Epithelial cell of prostate (primary cell): ENCODE data around the gene CA11.
A peak's percentile ranks its signal among the peaks of the same experiment; 100 is the strongest.

Experiments
- DNase-seq: peaks from one replicate; pipeline ENCODE4 v3.0.0-alpha.2; 2011; ENCODE audit warnings: low read depth, low spot score
- H3K27ac ChIP-seq: fragments of 450-650 bp; 2 replicates; pipeline ENCODE4 v1.5.1; 2017; ENCODE audit warnings: mild to moderate bottlenecking

Gene CA11

DNA sequence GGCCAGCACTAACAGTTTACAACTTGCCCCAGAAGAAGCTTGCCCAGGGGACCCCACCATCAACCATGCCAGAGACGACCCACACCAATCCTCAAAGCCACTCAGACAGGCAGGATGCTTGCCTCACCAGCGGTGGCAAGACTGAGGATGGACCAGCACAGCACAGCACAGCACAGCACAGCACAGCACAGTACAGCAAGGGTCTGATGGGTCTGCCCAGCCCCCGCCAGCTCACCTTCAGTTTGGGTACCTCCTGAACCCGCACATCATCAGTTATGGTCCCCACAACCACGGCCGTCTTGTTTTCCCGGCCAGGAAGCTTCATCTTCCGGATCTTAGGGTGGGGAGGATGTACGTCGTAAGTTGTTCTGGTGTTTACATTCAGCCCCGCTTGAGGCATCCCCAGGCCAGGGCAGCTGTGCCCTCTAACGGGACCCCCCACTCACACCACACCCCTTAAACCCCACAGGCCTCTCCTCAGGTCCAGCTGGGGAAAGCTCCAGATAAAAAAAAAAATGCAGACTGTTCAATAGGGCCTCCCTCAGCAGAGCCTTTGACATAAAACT lies 29.4 kb downstream of the CA11 start:
- DNase-seq: no peak
- peak overlapping the region; percentile 85 for H3K27ac ChIP-seq

DNA sequence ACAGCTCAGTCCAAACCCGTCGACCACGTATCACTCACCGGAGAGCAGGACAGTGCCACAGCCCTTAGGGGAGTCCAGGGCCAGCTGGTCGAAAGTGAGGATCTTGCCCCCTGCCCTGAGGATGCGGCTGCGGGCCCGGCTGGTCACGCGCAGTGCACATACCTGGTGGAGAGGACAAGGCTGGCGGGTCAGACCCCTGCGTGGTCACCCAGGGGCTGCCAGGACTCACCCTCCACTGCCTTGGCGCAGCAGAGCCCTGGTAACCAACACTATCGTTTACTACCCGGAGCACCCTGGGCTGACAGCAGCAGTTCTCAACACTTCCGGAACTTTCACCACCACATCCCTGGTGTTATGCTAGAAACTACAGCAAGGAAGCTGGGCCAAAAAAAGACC lies 29.9 kb downstream of the CA11 start:
- H3K27ac ChIP-seq: peak overlapping the region; percentile 85
- DNase-seq: no peak

DNA sequence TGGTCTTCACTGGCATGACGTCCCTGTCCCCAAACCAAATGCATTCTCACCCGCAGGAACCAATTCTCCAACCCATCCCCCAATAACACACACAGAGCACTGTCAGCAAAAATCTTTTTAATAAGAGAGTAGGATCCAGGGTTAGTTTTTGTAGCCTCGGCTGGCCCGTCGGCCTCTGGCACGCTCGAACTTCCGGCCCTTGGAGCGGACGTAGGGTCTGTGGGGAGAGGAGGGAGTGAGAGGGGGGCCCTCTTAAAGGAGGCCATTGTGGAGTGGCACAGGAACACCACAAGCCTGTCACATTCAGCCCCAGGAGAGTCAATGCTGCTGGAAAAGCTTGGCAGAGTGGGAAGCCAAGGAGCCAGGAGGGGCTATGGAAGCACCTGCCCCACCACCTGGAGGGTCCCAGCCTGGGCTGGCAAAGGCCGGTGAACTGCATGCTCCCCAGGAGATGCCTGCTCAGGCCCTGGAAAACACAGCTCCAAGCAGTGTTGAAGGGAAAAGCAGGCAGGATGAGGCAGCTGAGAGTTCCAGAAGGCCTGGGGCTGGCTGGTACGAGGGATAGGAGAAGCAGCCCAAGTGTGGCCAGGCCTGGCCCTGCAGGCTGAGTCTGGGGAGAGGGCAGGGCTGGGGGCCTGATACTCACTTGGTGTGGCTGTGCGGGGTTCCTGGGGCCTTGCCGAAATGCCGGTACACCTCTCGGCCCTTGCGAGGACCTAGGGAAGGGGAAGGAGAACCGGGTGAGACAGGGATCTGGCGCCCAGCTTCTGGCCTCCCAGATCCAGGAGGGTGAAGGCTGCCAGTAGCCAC lies 30.6 kb downstream of the CA11 start:
- no peak for DNase-seq
- peak overlapping the region; percentile 85 for H3K27ac ChIP-seq

DNA sequence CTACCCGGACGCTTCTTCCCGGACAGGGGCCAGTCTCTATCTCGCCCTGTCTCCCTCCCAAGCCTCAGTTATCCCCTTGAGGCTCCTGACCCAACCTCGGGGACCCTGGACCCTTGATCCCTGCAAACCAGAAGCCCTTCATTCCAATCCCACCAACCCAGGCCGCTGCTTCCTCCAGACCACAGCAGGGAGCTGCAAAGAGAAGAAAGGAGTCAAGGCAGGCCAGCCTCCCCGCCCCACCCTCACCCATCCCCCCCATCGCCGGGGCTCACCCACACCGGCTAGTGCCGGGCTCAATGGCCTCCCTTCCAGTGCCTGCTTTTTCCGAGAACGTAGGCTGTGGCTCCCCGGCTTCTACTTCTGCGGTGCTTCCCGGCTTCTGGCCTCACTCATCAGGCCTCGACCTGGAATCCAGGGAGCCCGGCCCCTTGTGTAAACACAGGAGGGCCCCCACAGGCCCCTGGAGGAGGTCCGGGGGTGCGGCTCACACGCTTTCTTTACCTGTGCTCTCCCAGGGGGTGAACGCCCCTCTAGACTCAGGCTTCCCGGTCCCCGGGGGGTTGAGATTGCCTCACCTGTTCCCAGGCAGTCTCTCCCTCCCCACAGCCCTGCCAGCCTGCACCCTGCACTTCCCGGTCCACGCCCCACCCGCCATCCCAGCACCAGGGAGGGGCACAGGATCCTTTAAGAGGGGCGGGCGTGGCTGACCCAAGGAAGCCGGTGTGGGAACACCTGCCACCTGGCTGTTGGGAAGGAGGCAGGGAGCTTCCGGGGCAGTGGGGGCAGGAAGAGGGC lies 31.4 kb downstream of the CA11 start, which contains the start of gene FAM83E:
Gene FAM83E (minus strand): TSS at position 641 of the 795 bp plus-strand sequence. CDS start 1,704 bp downstream, outside the sequence.
- DNase-seq: no peak
- H3K27ac ChIP-seq: peak within 1 kb of the TSS; percentile 85

DNA sequence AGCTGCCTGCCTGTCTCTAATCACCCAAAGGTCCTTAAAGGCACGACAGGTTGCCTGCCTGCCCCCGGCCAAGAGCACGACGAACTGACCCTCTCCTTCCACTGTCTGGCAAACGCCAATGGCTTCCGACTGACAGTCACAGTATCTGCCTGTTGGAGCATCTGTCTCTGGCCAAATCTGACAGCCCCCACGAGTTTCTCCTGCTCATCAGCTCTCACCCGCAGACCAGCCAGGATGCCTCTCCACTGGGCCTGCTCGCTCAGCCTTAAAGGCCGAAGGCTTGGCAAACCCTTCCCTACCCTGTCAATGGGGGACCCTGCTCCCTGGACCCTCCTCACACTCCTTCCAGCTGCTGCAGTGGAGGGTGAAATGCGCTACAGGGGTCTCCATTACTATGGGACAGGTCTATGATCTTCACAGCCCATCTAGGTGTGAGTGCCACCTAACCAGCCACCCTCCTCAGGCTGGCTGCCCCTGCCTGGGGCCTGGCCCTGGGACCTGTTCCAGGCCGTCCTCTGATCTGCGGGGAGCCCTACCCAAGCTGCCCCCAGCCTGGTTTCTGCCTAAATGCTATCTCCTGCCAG lies 32.0 kb downstream of the CA11 start:
- peak overlapping the region; percentile 85 for H3K27ac ChIP-seq

DNA sequence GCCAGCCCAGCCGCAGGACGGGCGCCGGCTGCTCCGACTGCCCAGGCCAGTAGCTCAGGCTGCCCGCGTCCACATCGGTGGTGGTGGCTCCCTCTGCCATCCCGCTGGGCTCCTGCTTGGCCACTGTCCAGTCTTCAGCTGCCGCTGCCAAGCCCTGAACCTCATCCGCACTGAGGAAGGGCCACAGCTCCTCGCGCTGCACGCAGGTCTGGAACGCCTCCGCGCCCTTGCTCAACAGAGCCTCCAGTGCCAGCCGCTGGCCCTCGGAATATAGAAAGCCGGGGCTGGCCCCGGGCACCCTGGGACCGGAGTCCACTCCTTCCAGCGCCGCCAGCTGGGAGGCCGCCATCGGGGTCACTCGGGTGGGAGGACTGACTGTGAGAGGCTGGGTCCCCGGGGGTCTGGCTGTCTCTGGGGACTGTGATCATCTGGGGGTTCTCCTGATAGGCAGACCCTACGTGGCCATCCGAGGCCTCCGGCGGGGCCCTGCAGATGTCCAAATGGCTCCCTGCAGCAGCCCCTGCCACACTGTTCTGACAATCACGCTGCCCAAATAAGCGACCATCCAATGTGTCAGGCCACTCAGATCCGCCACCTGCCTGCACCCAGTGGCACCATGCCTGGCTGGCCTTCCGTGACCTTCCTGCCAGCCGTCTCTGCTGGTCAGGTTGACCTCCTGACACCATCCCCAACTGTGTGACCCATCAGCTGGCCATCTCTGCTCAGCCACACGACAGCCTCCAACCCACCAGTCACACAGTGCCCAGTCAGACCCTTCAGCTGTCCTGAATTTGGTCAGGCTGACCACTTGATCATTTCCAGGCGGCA lies 32.7 kb downstream of the CA11 start:
- no peak for DNase-seq
- H3K27ac ChIP-seq: no peak overlapping the region

More for the DNA sequence above, 32.0 kb downstream of the CA11 start:
- DNase-seq: no peak

DNA sequence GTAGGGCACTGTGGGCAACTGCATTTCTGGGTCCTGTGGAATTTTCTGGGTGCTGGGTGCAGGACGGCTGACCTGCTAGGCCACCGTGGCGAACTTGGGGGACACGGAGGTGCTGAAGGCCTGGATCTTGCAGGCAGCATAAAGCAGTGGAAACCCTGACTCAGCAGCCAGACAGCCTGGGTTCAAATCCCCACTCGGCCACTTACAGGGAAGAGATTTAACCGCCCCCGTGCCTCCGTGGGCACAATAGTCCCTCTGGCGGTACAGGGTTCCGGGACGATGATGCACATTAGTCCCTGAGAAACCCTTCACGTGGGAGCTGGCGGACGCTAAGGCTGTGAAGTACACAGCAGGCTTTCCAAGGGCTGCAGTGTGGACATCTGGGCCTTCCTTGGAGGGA lies 34.1 kb downstream of the CA11 start:
- H3K27ac ChIP-seq: no peak overlapping the region
- no peak for DNase-seq

DNA sequence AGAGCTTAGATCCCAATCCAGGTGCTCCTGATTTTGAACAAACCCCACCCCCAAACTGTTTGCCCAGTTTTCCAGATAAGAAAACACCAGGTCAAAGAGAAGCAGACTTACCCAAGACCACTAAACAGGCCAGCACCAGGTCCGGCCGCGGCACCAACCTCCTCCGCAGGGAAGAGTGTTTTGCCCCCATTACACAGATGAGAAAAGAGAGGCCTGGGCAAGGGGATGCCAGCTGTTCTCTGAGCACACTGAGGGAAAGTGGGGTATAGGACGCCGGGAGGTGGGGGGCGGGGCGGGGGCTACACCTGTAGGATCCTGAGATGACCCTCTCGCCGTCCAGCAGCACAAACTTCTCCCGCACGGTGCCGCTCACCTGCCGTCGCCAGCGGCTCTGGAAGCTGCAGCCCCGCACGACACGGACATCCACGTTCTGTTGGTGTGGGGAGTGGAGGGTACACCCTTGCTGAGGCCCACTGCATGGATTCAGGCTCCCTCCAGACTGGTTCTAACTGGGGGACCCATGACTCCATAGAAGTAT lies 36.3 kb downstream of the CA11 start:
- H3K27ac ChIP-seq: no peak overlapping the region
- DNase-seq: no peak

DNA sequence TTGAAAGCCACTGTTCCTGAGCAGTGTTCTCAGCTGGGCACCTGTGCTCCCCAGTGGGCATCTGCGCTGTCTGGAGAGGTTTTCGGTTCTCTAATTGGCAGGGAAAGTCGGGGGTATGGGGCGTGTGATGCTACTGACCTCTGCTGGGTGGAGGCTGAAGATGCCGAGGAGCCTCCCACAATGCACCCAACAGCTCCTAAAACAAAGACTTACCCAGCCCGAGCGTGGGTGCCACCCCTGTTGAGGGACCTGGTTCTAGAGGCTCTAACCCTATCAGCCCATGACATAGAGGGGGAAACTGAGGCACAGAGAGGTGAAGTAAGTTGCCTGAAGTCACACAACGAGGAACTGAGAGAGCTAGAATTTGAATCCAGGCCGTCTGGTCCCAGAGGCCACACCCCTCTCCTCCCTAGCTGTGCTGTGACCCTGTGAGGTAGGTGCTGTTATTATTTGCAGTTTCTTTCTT lies 37.2 kb downstream of the CA11 start:
- no peak for DNase-seq
- no peak overlapping the region for H3K27ac ChIP-seq

DNA sequence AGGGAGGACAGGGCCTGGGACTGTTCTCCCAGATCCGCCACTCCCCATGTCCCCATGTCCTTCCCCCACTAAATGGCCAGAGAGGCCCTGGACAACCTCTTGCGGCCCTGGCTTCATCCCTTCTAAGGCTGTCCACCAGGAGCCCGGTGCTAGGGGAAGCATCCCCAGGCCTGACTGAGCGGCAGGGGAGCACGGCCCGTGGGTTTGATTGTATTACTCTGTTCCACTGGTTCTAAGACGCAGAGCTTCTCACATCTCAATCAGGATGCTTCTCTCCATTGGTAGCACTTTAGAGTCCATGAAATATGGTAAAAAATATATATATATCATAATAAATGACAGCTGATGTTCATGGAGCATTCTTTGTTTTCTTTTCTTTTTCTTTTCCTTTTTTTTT lies 38.6 kb downstream of the CA11 start:
- DNase-seq: no peak
- H3K27ac ChIP-seq: no peak overlapping the region

DNA sequence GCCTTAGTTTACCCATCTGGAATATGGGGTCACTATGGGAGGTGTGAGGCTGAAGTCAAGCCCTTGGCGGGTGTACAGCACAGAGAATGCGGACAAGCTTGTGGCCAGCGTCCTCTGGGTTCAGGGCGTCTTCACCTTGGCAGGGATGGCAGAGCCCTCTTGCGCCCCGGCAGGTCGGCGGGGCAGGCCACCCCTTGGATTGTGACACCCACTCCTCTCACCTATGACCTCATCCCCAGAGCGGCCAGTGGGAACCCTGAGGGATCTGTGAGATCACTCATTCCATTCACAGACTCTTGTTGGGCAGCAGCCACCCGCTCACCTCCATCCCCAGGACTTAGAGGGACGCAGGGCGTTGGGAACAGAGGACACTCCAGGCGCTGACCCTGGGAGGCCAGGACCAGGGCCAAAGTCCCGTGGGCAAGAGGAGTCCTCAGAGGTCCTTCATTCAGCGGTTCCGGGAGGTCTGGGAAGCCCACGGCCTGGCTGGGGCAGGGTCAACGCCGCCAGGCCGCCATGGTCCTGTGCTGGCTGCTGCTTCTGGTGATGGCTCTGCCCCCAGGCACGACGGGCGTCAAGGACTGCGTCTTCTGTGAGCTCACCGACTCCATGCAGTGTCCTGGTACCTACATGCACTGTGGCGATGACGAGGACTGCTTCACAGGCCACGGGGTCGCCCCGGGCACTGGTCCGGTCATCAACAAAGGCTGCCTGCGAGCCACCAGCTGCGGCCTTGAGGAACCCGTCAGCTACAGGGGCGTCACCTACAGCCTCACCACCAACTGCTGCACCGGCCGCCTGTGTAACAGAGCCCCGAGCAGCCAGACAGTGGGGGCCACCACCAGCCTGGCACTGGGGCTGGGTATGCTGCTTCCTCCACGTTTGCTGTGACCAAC lies 39.3 kb downstream of the CA11 start, which contains the start of gene SPACA4:
Gene SPACA4 (plus strand): TSS at position 280 of the 896 bp plus-strand sequence. CDS start 237 bp downstream, at position 517.
- no peak for DNase-seq
- no peak within 1 kb of the TSS for H3K27ac ChIP-seq

DNA sequence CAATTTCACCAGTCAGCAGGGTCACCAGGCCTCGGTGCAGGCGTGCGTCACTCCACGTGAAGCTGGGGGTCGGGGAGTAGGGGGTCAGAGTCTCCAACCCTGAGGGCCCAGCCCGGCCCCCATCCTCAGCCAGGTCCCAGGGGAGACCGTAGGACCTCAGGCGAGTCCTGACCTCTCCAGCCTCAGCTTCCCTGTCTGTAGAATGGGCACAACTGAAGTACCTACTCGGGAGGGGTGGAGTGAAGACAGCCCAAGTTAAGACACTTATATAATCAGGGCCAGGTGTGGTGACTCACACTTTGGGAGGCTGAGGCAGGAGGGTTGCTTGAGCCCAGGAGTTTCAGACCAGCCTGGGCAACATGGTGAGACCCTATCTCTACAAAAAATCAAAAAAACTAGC lies 42.1 kb downstream of the CA11 start:
- no peak overlapping the region for H3K27ac ChIP-seq
- no peak for DNase-seq

DNA sequence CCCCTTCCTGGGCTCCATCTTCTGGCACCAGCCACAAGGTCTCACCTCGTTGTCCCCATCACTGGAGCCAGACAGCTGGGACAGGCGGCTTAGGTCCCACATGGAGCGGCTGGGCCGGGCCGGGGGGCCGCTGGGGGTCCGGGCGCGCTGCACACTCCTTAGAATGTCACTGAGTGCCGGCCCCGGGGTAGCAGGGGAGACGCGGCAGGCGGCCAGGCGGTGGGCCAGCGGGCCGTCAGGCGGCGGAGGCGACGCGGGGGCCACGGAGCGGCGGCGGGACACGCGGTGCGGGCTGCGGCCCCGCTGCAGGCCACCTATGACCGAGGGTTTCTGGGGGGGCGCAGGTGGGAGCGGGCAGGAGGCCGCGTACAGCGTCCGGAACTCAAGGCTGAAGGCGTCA lies 42.5 kb downstream of the CA11 start:
- H3K27ac ChIP-seq: no peak overlapping the region
- DNase-seq: no peak

DNA sequence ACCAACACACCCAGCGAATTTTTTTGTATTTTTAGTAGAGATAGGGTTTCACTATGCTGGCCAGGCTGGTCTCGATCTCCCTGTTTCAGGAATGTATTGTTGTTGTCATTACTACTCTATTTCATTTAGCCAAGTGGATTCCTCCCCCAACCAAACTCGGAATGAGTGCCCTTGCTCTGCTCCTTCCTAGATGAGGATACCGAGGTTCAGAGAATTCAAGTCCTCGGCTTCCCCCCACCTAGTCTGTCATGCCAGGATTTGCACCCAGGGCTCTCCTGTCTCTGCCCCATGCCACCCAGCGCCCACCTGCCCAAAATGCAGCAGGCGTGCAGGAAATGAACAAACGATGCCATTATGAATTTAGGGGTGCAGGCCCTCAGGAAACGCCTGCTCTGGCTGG lies 43.0 kb downstream of the CA11 start:
- DNase-seq: no peak
- no peak overlapping the region for H3K27ac ChIP-seq

DNA sequence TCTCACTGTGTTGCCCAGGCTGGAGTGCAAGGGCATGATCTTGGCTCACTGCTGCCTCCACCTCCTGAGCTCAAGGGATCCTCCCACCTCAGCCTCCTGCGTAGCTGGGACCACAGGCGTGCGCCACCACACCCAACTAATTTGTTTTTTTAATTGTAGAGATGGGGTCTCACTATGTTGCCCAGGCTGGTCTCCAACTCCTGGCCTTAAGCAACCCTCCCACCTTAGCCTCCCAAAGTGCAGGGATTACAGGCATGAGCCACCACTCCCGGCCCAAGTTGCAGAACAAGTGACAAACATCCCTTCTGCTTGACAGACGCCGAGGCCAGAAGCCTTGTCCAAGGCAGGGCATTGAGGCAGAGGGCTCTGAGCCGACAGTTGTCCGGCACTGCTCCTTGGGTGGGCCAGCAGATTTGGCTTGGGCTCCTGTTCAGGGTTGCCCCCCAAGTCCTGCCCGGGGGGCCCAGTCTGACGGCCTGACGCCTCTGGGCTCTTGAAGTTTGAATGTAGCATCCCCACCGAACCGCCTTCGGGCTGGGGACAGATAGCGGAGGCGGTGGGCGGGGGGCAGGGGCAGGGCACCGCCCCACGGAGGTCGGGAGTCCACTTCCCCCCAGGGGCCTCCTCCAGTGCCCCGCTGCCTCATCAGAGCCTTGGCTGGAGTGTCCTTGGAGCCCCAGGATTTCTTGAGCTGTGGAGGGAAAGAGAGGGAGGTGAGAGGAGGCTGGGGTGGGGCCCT lies 45.1 kb downstream of the CA11 start:
- no peak for DNase-seq
- no peak overlapping the region for H3K27ac ChIP-seq

DNA sequence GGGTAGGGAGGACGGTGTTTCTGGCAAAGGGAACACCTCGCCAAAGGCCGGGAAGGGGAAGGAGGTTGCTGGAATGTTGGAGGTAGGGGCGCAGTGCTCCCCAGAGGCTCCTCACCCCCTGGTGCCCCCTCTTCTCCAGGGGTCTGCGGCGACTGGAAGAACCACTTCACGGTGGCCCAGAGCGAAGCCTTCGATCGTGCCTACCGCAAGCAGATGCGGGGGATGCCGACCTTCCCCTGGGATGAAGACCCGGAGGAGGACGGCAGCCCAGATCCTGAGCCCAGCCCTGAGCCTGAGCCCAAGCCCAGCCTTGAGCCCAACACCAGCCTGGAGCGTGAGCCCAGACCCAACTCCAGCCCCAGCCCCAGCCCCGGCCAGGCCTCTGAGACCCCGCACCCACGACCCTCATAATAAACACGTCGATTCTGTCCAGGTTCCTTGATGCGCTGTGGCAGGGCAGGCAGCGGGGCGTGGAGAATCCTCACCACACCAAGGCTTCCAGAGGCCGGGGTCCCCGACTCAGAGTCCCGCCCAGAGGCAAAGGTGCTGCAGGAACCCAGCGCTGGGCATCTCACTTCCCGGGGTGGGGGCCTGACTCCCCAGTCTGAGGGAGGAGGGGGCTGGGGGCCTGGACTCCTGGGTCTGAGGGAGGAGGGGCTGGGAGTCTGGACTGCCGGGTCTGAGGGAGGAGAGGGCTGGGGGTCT lies 46.8 kb downstream of the CA11 start:
- no peak overlapping the region for H3K27ac ChIP-seq
- DNase-seq: no peak
